GM18498 (cell line): ENCODE results near the gene ABR.
"Not testable (repeated sequence)": the region's sequence is repeated elsewhere in the genome, so short reads cannot be mapped to it uniquely, and the experiment has no call there.

Experiments used
- ATAC-seq: cut with Tn5 transposase; IDR thresholded peaks from one replicate; pipeline ENCODE4 v1.9.1; 2021; ENCODE audit warnings: mild to moderate bottlenecking, moderate library complexity; ENCODE audit not compliant: unreplicated experiment

ABR gene

GRCh38 chr17:1150863-1151600, 28.7 kb downstream of the ABR start:
- no peak for ATAC-seq

- no peak for ATAC-seq
Observed at GRCh38 chr17:1149869-1150268, 29.9 kb downstream of the ABR start.

GRCh38 chr17:1147664-1148063, 32.1 kb downstream of the ABR start:
- ATAC-seq = no peak

- ATAC-seq = no peak
Observed at GRCh38 chr17:1146561-1147265, 33.1 kb downstream of the ABR start.

GRCh38 chr17:1145311-1145986, 34.3 kb downstream of the ABR start:
- ATAC-seq = no peak

GRCh38 chr17:1144162-1144561, 35.6 kb downstream of the ABR start:
- no peak for ATAC-seq

GRCh38 chr17:1143573-1143972, 36.2 kb downstream of the ABR start:
- ATAC-seq = no peak

GRCh38 chr17:1142561-1142971, 37.2 kb downstream of the ABR start:
- ATAC-seq = no peak

- ATAC-seq = no peak
Observed at GRCh38 chr17:1137465-1137894, 42.3 kb downstream of the ABR start.

GRCh38 chr17:1136748-1137147, 43.0 kb downstream of the ABR start:
- ATAC-seq = no peak

GRCh38 chr17:1134634-1135324, 45.0 kb downstream of the ABR start:
- no peak for ATAC-seq

GRCh38 chr17:1130191-1130590, 49.6 kb downstream of the ABR start:
- ATAC-seq = no peak

GRCh38 chr17:1128463-1128862, 51.3 kb downstream of the ABR start:
- not testable (repeated sequence) for ATAC-seq

- no peak for ATAC-seq
Observed at GRCh38 chr17:1126801-1127550, 52.8 kb downstream of the ABR start.

GRCh38 chr17:1126250-1126797, 53.5 kb downstream of the ABR start:
- ATAC-seq = no peak

- no peak for ATAC-seq
Observed at GRCh38 chr17:1125788-1126145, 54.0 kb downstream of the ABR start.

GRCh38 chr17:1124896-1125787, 54.6 kb downstream of the ABR start:
- ATAC-seq = no peak

- ATAC-seq = no peak
Observed at GRCh38 chr17:1123921-1124715, 55.7 kb downstream of the ABR start.
